Stimulated activated naive B cell treated with anti-CD40 and anti-IgM and Interleukin-4, amounts not matched to agents 10 μg/mL and 1 μg/mL and 100 μg/mL, for 72 hours (primary cell): ENCODE measurements around the gene EGR1.

Source experiments
- ATAC-seq, 2 donors: fragments of 150-1000 bp; cut with Tn5 transposase; replicated peaks; 2 replicates each; pipeline ENCODE4 v1.10.0; 2021; ENCODE audit warnings: moderate library complexity in 1 of 2
- DNase-seq: peaks from one replicate; pipeline ENCODE4 v3.0.0; 2021
- H3K27ac Mint-ChIP-seq: one replicate; pipeline ENCODE4 v1.8.0; 2022; ENCODE audit warnings: mild to moderate bottlenecking, mixed read lengths
- H3K27me3 Mint-ChIP-seq, 2 donors: one replicate each; pipeline ENCODE4 v1.8.0; 2022; ENCODE audit warnings: mixed read lengths in 2 of 2
- H3K36me3 Mint-ChIP-seq, 2 donors: one replicate each; pipeline ENCODE4 v1.8.0; 2022; ENCODE audit warnings: mixed read lengths in 2 of 2, mild to moderate bottlenecking in 1 of 2
- H3K4me1 Mint-ChIP-seq, 2 donors: one replicate each; pipeline ENCODE4 v1.8.0; 2022; ENCODE audit warnings: mixed read lengths in 2 of 2, mild to moderate bottlenecking in 1 of 2
- H3K4me3 Mint-ChIP-seq, 2 donors: one replicate each; pipeline ENCODE4 v1.8.0; 2022; ENCODE audit warnings: mild to moderate bottlenecking in 2 of 2, mixed read lengths in 2 of 2, moderate library complexity in 1 of 2
- H3K9me3 Mint-ChIP-seq, 2 donors: one replicate each; pipeline ENCODE4 v1.8.0; 2022; ENCODE audit warnings: mixed read lengths in 2 of 2, mild to moderate bottlenecking in 1 of 2

Gene EGR1

GRCh38 chr5:138459311-138459933 lies 5.9 kb upstream of the EGR1 start:
- Mint-ChIP-seq H3K4me3 (peak overlapping the region; percentile 74 to 78), H3K27ac (peak overlapping the region; percentile 99), H3K9me3 (peaks cover 0 to 2% of the 10 kb centered on the region in 2 donors), H3K36me3 (peaks cover 2 to 6% of the 10 kb centered on the region in 2 donors), H3K27me3 (peaks cover 0 to 3% of the 10 kb centered on the region in 2 donors), H3K4me1 (peaks cover 36 to 55% of the 10 kb centered on the region in 2 donors)
- ATAC-seq (peak; percentile 69 to 74), DNase-seq (peak; percentile 76)

GRCh38 chr5:138460032-138460693 lies 5.1 kb upstream of the EGR1 start:
- peaks cover 0 to 2% of the 10 kb centered on the region in 2 donors for H3K9me3 Mint-ChIP-seq
- peak overlapping the region; percentile 99 for H3K27ac Mint-ChIP-seq
- peak overlapping the region in 1 of 2 donors; percentile 8 for H3K4me3 Mint-ChIP-seq
- peaks cover 36 to 55% of the 10 kb centered on the region in 2 donors for H3K4me1 Mint-ChIP-seq
- DNase-seq (no peak), ATAC-seq (no peak)
- peaks cover 2 to 6% of the 10 kb centered on the region in 2 donors for H3K36me3 Mint-ChIP-seq
- peaks cover 0 to 3% of the 10 kb centered on the region in 2 donors for H3K27me3 Mint-ChIP-seq

DNA sequence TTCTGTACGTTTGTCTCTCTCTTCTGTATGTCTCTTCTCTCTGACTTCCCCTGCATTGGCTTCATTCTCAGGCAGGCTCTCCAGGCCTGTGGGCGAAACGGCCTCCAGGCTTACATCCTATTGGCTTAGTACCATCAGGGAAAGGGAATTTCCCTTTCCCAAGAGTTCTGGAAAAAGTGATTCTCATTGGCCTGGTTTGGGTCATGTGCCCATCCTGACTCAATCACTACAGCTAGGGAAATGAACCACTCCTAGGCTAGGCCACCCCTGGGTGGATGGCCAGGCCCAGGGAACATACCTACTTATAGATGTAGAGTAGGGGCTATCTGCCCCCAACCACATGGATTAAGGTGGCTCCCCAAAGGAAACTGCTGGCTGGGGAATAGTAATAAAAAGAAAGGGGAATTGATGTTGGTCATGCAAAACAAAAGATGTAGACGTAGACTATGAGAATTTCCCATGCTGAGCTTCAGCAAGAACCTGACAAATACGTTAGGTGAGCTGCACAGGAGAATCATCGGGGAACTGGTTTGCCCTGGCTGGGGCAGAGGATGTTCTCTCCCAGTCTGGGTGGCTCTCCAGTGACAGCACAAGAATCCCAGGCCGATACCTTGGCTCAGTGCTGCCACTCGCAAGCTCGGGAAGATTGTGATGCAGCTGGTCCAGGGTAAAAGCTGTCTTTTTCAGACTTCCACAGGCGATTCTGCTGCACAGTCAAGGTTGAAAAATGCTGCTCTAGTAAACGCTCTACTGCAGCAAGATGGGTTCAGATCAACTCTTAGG lies 3.7 kb upstream of the EGR1 start:
- DNase-seq (no peak), ATAC-seq (no peak)
- peaks cover 0 to 3% of the 10 kb centered on the region in 2 donors for H3K27me3 Mint-ChIP-seq
- no peak overlapping the region for H3K4me3 Mint-ChIP-seq
- no peak overlapping the region for H3K27ac Mint-ChIP-seq
- peaks cover 38 to 63% of the 10 kb centered on the region in 2 donors for H3K4me1 Mint-ChIP-seq
- peaks cover 2 to 7% of the 10 kb centered on the region in 2 donors for H3K36me3 Mint-ChIP-seq
- peaks cover 0 to 2% of the 10 kb centered on the region in 2 donors for H3K9me3 Mint-ChIP-seq

DNA sequence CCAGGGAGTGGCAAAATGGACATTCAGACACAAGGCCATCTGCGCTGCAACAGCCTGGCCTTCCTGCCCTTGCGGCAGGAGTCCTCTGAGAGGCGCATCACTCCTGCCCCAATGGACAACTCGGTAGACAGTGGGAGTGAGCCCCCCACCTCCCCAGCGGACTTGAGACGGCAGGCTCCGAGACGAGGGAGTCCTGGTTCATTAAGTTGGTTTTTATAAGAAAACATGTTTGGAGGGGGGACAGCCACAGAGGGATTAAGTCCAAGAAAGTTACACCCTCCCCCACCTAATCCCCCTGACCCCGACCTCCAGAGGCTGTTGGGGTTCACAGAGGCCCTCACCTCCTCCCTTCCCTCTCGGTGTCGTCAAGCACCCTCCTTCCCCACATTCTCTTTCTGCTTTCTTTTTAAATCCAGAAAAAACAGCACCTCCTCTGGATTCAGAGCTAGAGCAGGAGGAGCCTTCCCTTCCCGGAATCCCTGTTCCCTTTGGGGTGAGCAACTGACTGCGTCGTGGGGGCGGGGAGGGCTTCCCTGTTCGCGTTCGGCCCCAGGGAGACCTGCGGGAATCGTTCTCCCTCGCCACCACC lies 1.8 kb upstream of the EGR1 start:
- ATAC-seq: no peak
- Mint-ChIP-seq H3K4me1 (peaks cover 52 to 71% of the 10 kb centered on the region in 2 donors), H3K27me3 (peaks cover 0 to 3% of the 10 kb centered on the region in 2 donors), H3K4me3 (peak overlapping the region; percentile 87 to 89), H3K9me3 (peaks cover 0 to 2% of the 10 kb centered on the region in 2 donors), H3K27ac (peak overlapping the region; percentile 96), H3K36me3 (peaks cover 19 to 27% of the 10 kb centered on the region in 2 donors)
- no peak for DNase-seq

- Mint-ChIP-seq H3K36me3 (peaks cover 21 to 28% of the 10 kb centered on the region in 2 donors), H3K27me3 (peaks cover 0 to 3% of the 10 kb centered on the region in 2 donors), H3K9me3 (peaks cover 0 to 2% of the 10 kb centered on the region in 2 donors), H3K4me3 (peak overlapping the region; percentile 87 to 89), H3K27ac (peak overlapping the region; percentile 96), H3K4me1 (peaks cover 49 to 70% of the 10 kb centered on the region in 2 donors)
- ATAC-seq (peak; percentile 58 to 67), DNase-seq (peak; percentile 94)
Measured at GRCh38 chr5:138464008-138464387, 1.3 kb upstream of the EGR1 start.

DNA sequence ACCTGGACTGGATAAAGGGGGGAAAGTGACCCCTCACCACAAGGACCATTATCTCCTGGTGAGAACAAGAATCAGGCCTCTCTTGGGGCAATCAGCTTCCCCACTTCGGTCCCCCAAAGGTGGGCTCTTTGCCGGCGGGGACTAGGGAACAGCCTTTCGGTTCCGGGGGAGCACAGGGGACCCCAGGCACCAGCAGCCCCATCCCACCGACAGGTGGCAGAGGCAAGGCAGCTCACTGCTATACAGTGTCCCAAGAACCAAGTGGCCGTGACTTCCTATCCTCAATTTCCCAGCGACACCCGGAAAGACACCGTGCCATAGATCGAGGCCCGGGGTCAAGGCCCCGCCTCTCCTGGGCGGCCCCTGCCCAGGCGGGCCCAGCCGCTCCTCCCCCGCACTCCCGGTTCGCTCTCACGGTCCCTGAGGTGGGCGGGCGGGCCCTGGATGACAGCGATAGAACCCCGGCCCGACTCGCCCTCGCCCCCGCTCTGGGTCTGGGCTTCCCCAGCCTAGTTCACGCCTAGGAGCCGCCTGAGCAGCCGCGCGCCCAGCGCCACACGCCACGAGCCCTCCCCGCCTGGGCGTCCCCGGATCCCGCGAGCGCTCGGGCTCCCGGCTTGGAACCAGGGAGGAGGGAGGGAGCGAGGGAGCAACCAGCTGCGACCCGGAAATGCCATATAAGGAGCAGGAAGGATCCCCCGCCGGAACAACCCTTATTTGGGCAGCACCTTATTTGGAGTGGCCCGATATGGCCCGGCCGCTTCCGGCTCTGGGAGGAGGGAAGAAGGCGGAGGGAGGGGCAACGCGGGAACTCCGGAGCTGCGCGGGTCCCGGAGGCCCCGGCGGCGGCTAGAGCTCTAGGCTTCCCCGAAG lies 655 bp upstream of the EGR1 start:
- peak overlapping the region; percentile 96 for H3K27ac Mint-ChIP-seq
- ATAC-seq (peak; percentile 74 to 77), DNase-seq (peak; percentile 96)
- H3K27me3 Mint-ChIP-seq: no peaks in the 10 kb centered on the region
- H3K36me3 Mint-ChIP-seq: peaks cover 19 to 25% of the 10 kb centered on the region in 2 donors
- H3K4me3 Mint-ChIP-seq: peak overlapping the region; percentile 87 to 89
- H3K9me3 Mint-ChIP-seq: no peaks in the 10 kb centered on the region
- peaks cover 43 to 64% of the 10 kb centered on the region in 2 donors for H3K4me1 Mint-ChIP-seq

- Mint-ChIP-seq H3K4me3 (peak overlapping the region; percentile 87 to 89), H3K4me1 (peaks cover 34 to 47% of the 10 kb centered on the region in 2 donors), H3K9me3 (no peaks in the 10 kb centered on the region), H3K27me3 (no peaks in the 10 kb centered on the region), H3K36me3 (peaks cover 19 to 25% of the 10 kb centered on the region in 2 donors), H3K27ac (peak overlapping the region; percentile 44)
- no peak for DNase-seq
- ATAC-seq: no peak
Measured at GRCh38 chr5:138466125-138466899, 1.0 kb downstream of the EGR1 start.

GRCh38 chr5:138466900-138467710 lies 1.8 kb downstream of the EGR1 start:
- ATAC-seq: no peak

GRCh38 chr5:138467711-138468132 lies 2.4 kb downstream of the EGR1 start:
- Mint-ChIP-seq H3K9me3 (no peaks in the 10 kb centered on the region), H3K4me3 (peak overlapping the region; percentile 87 to 89), H3K27ac (no peak overlapping the region), H3K27me3 (no peaks in the 10 kb centered on the region), H3K4me1 (peaks cover 29 to 41% of the 10 kb centered on the region in 2 donors), H3K36me3 (peaks cover 19 to 25% of the 10 kb centered on the region in 2 donors)
- DNase-seq (no peak), ATAC-seq (no peak)

More at GRCh38 chr5:138466900-138467710, 1.8 kb downstream of the EGR1 start:
- no peaks in the 10 kb centered on the region for H3K27me3 Mint-ChIP-seq
- H3K4me1 Mint-ChIP-seq: peaks cover 29 to 41% of the 10 kb centered on the region in 2 donors
- peak overlapping the region; percentile 87 to 89 for H3K4me3 Mint-ChIP-seq
- H3K27ac Mint-ChIP-seq: no peak overlapping the region
- peaks cover 19 to 25% of the 10 kb centered on the region in 2 donors for H3K36me3 Mint-ChIP-seq
- DNase-seq: no peak
- H3K9me3 Mint-ChIP-seq: no peaks in the 10 kb centered on the region

DNA sequence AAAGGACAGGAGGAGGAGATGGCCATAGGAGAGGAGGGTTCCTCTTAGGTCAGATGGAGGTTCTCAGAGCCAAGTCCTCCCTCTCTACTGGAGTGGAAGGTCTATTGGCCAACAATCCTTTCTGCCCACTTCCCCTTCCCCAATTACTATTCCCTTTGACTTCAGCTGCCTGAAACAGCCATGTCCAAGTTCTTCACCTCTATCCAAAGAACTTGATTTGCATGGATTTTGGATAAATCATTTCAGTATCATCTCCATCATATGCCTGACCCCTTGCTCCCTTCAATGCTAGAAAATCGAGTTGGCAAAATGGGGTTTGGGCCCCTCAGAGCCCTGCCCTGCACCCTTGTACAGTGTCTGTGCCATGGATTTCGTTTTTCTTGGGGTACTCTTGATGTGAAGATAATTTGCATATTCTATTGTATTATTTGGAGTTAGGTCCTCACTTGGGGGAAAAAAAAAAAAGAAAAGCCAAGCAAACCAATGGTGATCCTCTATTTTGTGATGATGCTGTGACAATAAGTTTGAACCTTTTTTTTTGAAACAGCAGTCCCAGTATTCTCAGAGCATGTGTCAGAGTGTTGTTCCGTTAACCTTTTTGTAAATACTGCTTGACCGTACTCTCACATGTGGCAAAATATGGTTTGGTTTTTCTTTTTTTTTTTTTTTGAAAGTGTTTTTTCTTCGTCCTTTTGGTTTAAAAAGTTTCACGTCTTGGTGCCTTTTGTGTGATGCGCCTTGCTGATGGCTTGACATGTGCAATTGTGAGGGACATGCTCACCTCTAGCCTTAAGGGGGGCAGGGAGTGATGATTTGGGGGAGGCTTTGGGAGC lies 3.1 kb downstream of the EGR1 start:
- H3K4me1 Mint-ChIP-seq: peaks cover 29 to 38% of the 10 kb centered on the region in 2 donors
- no peak overlapping the region for H3K27ac Mint-ChIP-seq
- DNase-seq: no peak
- H3K36me3 Mint-ChIP-seq: peaks cover 19 to 25% of the 10 kb centered on the region in 2 donors
- H3K4me3 Mint-ChIP-seq: peak overlapping the region; percentile 35 to 87
- ATAC-seq: no peak
- no peaks in the 10 kb centered on the region for H3K9me3 Mint-ChIP-seq
- H3K27me3 Mint-ChIP-seq: no peaks in the 10 kb centered on the region

DNA sequence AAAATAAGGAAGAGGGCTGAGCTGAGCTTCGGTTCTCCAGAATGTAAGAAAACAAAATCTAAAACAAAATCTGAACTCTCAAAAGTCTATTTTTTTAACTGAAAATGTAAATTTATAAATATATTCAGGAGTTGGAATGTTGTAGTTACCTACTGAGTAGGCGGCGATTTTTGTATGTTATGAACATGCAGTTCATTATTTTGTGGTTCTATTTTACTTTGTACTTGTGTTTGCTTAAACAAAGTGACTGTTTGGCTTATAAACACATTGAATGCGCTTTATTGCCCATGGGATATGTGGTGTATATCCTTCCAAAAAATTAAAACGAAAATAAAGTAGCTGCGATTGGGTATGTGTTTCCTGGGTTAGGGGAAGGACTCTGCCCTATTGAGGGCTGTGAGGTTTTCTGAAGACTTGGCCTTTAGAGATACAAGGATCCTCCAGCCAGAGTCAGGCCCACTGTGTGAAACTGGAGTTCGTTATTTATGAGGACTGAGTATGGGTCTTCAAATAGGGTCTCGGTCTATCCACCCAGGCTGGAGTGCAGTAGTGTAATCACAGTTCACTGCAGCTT lies 3.8 kb downstream of the EGR1 start:
- no peak overlapping the region for H3K27ac Mint-ChIP-seq
- H3K4me3 Mint-ChIP-seq: no peak overlapping the region
- H3K4me1 Mint-ChIP-seq: peaks cover 25 to 31% of the 10 kb centered on the region in 2 donors

More for the DNA sequence above, 3.8 kb downstream of the EGR1 start:
- Mint-ChIP-seq H3K9me3 (no peaks in the 10 kb centered on the region), H3K36me3 (peaks cover 19 to 25% of the 10 kb centered on the region in 2 donors), H3K27me3 (no peaks in the 10 kb centered on the region)
- DNase-seq (no peak), ATAC-seq (no peak)
